ENCODE results near the gene ATG12.

DNA sequence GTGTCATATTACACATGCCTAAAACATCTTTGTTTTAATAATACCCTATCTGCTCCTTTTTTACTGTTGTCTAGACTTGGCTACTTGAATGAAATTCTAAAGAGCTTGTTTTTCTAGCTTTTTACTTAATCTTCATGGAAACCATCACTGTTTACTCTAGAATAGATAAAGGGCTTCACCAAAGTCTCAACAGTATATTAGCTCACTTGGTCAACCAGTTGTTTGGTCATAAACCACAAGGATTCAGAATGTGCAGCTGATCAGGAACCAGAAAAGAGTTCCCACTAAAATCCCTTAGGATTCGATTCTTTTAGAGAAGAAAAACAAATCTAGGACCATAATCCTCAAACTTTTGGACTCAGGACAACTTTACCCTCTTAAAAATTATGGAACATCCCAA is 62.9 kb downstream of the ATG12 start:
- TF ChIP-seq CTCF (optimal IDR thresholded peaks at IDR 0.05 in 1 of 3, IDR thresholded peaks at IDR 0.05 in 1 of 3, conservative IDR thresholded peaks at IDR 0.05 in 1 of 3; ENCODE audit: extremely low read depth in 1 of 3, insufficient read depth in 2 of 3, low read length in 3 of 3) (no peak), EZH2 (IDR thresholded peaks at IDR 0.05; ENCODE audit: low read length) (no peak)

All from keratinocyte (primary cell).